OCI-LY1 (cell line): Measurements from ENCODE around the gene USPL1.

ENCODE experiments used
- EZH2 ChIP-seq: fragments of 200-600 bp; sonication (generic), shearing (Covaris generic); IDR thresholded peaks from 2 replicates; pipeline ENCODE4 v1.8.0; 2017; ENCODE audit warnings: borderline replicate concordance, mixed run types, mild to moderate bottlenecking, antibody characterized with exemption, low read length, moderate library complexity, mixed read lengths
- TF ChIP-seq, protein P1 (sequence below): fragments of 200-600 bp; sonication (generic), shearing (Covaris generic); IDR thresholded peaks from 2 replicates; pipeline ENCODE4 v1.5.1; 2017; ENCODE audit warnings: mild to moderate bottlenecking, antibody characterized with exemption, low read length, moderate library complexity, mixed read lengths

DNA sequence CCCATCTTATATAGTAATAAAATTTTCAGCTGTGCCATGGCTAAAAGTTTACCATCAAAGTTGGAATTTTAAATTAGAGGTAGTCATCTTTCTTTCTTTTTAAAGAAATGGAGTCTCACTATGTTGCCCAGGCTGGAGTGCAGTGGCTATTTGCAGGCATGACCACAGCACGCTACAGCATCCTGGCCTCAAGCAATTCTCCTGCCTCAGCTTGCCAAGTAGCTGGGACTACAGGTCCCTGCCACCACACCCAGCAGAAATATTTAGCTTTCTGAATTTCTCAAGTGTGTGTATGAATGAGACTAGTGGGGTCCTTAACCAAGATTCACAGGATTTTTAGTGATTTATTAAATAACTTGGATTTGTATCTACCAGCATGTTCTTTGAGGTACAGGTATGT is 30.5 kb upstream of the USPL1 start:
- TF ChIP-seq, protein P1, sequence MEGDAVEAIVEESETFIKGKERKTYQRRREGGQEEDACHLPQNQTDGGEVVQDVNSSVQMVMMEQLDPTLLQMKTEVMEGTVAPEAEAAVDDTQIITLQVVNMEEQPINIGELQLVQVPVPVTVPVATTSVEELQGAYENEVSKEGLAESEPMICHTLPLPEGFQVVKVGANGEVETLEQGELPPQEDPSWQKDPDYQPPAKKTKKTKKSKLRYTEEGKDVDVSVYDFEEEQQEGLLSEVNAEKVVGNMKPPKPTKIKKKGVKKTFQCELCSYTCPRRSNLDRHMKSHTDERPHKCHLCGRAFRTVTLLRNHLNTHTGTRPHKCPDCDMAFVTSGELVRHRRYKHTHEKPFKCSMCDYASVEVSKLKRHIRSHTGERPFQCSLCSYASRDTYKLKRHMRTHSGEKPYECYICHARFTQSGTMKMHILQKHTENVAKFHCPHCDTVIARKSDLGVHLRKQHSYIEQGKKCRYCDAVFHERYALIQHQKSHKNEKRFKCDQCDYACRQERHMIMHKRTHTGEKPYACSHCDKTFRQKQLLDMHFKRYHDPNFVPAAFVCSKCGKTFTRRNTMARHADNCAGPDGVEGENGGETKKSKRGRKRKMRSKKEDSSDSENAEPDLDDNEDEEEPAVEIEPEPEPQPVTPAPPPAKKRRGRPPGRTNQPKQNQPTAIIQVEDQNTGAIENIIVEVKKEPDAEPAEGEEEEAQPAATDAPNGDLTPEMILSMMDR: no peak
- TF ChIP-seq EZH2: no peak
